ENCODE results near the gene TTL.
"Not testable (repeated sequence)": the region's sequence is repeated elsewhere in the genome, so short reads cannot be mapped to it uniquely, and the experiment has no call there.

Gene TTL

DNA sequence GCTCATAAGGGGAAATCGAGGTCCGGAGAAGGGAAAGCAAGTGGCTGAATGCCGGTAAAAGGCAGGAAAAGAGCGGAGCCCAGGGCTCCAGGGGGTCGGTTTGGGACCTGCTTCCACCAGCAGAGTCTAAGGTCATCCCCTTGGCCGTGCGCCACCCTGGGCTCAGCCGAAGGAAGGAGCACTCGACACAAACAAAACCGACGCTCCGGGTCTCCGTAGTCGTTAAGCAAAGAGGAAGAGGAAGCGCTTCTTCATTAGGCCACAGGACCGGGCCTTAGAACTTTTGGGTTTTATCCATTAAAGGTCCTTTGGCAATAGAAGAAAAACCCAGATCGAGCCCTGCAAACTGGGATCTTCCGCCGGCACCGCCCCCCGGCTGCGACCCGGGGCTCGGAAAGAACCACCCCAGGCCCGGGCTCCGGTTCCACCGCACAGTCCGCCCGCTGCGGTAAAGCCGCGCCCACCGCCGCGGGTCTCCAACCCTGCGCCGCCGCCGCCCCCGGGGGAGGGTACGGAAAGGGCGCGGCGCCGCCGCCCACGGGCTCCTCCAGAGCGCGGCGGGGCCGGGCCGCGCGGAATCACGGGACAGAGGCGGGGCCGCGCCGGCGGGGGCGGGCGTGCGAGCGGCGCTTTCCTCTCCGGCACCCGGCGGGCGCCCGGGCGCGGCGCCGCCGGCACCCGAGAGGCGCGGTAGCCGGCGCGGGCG lies at the start of gene TTL:
Gene TTL (plus strand): TSS at position 629 of the 706 bp plus-strand sequence. CDS start 189 bp downstream, outside the sequence.
- Mint-ChIP-seq H3K27ac (peak within 1 kb of the TSS; percentile 86), H3K4me1 (ENCODE audit: low read depth) (peaks cover 18% of the 10 kb centered on the region), H3K36me3 (peaks cover 2% of the 10 kb centered on the region), H3K9me3 (ENCODE audit: low read depth) (no peaks in the 10 kb centered on the region), H3K27me3 (peaks cover 1% of the 10 kb centered on the region), H3K4me3 (peak within 1 kb of the TSS; percentile 94)

DNA sequence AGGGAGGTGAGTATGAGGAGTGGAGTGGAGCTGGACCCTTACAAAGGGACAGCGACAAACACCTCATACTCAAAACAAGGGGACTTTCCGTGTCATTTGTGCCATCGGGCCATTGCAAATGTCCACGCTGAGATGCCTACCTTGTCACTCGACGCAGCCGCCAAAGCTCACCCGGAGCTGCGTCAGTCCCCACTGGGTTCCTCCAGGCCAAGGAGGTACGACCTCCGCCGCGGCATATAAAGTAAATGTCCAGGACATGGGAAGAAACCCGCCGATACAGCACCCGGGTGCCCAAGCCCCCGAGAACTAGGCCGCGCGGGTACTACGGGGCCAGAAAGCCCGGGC lies 49.6 kb upstream of the TTL start:
- Mint-ChIP-seq H3K4me1 (ENCODE audit: low read depth) (peaks cover 18% of the 10 kb centered on the region), H3K4me3 (peak overlapping the region; percentile 87), H3K27ac (peak overlapping the region; percentile 73)
- not testable (repeated sequence) for H3K36me3 Mint-ChIP-seq; H3K27me3 Mint-ChIP-seq; H3K9me3 Mint-ChIP-seq (ENCODE audit: low read depth)

DNA sequence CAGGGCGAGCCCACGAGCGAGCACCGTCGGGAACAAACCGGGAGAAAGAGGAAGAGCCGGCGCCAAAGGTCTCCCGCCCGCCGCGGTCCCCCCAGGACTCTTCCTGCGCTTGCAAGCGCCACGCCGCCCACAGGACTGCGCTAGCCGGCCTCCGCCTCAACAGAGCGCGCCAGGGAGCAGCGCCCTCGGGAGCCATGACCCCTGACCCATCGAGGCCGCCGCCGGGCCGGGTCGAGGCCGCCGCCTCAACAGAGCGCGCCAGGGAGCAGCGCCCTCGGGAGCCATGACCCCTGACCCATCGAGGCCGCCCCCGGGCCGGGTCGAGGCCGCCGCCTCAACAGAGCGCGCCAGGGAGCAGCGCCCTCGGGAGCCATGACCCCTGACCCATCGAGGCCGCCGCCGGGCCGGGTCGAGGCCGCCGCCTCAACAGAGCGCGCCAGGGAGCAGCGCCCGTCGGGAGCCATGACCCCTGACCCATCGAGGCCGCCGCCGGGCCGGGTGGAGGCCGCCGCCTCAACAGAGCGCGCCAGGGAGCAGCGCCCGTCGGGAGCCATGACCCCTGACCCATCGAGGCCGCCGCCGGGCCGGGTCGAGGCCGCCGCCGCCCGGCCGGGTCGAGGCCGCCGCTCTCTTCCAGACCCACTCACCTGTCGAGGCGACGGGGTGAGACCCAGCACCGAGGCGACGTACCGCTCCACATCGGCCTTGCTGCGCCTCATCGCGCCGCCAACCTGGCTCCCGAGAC lies 49.0 kb upstream of the TTL start:
- H3K9me3 Mint-ChIP-seq (ENCODE audit: low read depth); H3K27me3 Mint-ChIP-seq; H3K36me3 Mint-ChIP-seq: not testable (repeated sequence)
- H3K27ac Mint-ChIP-seq: peak overlapping the region; percentile 73
- H3K4me1 Mint-ChIP-seq (ENCODE audit: low read depth): peaks cover 18% of the 10 kb centered on the region
- peak overlapping the region; percentile 87 for H3K4me3 Mint-ChIP-seq

DNA sequence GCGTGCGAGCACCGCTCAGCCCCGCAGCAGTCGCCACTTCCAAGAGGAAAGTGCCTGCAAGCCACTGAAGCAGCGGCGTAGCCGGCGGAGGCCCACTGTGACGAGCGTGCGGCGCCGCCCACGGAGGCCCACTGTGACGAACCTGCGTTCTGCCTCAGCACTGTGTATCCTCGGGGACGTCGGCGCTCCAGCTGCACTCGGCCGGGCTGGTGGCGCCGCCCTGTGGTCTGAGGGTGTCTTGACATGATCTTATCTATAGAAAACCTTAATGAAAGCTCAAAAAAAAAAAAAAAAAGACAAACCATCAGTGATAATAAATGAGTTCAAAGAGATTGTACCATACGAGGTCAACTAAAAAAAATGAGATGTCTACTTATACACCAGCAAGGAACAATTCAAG lies 48.5 kb upstream of the TTL start, which contains the start of gene RGPD8:
Gene RGPD8 (minus strand): TSS at position 166 of the 400 bp plus-strand sequence. CDS start 192 bp downstream, outside the sequence.
- Mint-ChIP-seq H3K4me3 (peak within 1 kb of the TSS; percentile 87), H3K4me1 (ENCODE audit: low read depth) (peaks cover 18% of the 10 kb centered on the region), H3K27ac (peak within 1 kb of the TSS; percentile 73)
- H3K9me3 Mint-ChIP-seq (ENCODE audit: low read depth); H3K36me3 Mint-ChIP-seq; H3K27me3 Mint-ChIP-seq: not testable (repeated sequence)

DNA sequence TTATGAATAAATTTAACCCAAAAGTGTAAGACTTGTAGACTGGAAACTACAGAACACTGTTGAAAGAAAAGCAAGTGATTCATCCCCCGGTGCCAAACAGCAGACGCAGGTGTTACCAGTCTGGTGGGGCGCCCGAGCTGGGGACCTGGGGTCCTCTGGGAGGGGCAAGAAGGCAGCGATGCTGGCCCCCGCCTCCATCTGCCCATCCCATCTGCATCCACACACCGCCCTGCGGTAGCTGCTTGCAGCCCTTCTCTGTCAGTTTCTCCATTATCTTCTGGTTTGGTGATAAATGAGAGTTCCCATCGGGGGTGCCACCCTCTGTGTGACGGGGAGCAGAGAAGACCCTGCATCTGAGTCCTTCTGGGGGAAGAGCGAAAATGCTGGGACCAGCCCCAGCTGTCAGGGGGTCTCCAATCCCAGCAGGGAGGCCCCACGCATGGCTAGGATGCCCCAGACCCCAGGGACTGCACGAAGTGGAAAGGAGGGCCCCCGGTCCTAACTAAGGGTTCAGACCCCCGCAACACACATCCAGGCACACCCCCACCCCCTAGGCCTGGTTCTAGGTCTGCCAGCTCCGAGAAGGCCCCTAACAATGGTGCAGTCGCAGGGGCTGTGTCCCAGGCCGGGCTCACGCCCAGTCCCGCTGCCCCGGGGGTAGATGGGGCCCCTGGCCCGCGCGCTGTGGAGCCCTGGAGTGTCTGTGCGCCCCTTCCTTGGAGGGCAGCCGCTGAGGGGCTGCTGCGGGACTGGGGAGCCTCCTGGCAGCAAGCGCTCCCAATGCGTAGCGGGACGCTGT lies 47.8 kb upstream of the TTL start:
- Mint-ChIP-seq H3K4me3 (no peak overlapping the region), H3K27ac (no peak overlapping the region), H3K9me3 (ENCODE audit: low read depth) (no peaks in the 10 kb centered on the region), H3K4me1 (ENCODE audit: low read depth) (peaks cover 18% of the 10 kb centered on the region), H3K27me3 (peaks cover 7% of the 10 kb centered on the region), H3K36me3 (no peaks in the 10 kb centered on the region)

DNA sequence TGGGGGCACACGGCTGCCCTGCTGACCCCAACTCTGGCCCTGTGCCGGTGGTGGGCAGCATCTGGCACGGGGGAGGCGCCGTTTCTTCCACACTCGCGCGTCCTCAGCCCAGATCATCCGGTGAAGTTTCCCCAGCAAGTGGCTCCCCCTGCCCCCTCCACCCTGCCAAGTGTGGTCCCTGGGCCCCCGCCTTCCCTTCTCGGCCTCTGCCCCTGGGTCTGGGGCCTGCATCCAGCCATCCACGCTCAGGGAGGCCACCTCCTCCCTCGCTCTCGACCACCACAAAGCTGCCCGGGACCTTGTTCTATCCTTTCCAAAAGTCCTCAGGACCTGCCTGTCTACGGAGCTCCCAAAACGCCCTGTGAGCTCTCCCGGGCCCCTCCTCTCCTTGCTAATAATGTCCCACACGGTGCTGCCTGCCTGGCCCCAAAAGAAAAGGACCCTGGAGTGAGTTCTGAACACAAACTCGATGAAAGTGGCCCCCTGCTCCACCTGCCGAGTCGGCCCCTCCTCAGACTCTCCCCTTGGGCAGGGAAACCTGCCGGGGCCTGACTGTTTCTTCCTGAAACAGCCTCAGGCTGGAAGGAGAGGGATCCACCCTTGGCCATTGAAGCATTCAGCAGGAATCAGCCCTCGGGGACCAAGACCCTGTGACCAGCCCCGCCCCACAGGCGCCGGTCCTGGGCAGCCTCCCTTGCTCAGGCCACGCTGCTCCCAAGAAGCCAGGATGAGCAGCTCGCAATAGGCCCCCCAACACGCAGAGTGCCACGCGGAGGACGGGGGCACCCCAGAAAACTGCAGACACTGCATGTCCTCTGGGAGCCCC lies 46.9 kb upstream of the TTL start:
- not testable (repeated sequence) for H3K9me3 Mint-ChIP-seq (ENCODE audit: low read depth); H3K27me3 Mint-ChIP-seq; H3K27ac Mint-ChIP-seq; H3K36me3 Mint-ChIP-seq; H3K4me3 Mint-ChIP-seq
- peaks cover 14% of the 10 kb centered on the region for H3K4me1 Mint-ChIP-seq (ENCODE audit: low read depth)

DNA sequence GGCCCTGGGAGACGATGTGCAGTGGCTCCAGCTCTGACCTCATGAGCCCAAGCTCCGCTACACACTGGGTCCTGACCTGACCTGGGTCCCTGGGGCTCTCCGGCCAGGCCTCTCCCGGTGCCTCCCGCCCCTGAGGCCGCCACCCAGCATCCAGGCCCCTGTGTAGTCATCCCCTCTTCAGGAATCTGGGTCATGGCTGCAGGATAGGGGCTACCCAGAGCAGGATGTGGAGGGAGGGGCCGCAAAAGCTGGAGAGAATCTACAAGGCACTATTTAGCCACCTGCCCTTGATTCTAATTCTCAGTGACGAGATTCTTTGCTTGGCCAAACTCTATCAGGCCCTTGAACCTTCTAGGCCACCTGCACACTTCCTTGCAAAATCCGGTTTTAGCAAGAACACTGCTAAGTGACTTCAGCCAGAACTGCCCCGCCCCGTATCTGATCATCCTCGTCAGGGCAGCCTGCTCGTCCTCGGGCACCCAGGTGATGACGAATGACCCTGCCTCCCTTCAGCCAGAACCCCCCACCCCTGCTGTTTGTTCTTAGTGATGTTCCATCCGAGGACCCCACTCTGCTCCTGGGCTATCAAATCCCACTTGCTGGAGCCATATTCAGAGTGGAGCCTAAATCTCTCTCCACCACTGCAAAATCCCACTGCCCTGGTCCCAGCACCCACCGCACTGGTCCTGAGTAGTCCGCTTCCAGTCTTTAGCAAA lies 46.1 kb upstream of the TTL start:
- H3K27ac Mint-ChIP-seq: not testable (repeated sequence)

DNA sequence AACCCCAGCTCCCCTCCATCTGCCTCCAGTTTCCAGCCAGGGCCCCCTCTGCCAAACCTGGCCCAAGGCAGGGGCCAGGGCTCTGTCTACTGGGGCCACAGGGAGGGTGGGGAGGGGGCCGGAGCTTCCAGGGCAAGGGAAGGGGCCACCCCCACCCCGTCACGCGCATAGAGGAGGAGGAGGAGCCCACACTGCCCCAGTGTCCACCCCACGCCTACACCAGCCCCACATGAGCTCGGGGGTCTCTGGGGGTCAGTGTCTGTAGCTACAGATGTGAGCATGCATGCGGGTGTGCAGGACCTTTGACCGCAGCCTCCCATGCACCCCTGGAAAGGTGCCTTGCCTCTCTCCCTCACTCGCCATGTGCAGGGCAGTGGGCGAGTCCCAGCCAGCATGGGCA lies 45.0 kb upstream of the TTL start:
- not testable (repeated sequence) for H3K27me3 Mint-ChIP-seq

More for the DNA sequence above, 46.1 kb upstream of the TTL start:
- peaks cover 11% of the 10 kb centered on the region for H3K4me1 Mint-ChIP-seq (ENCODE audit: low read depth)
- H3K27me3 Mint-ChIP-seq; H3K36me3 Mint-ChIP-seq; H3K9me3 Mint-ChIP-seq (ENCODE audit: low read depth); H3K4me3 Mint-ChIP-seq: not testable (repeated sequence)

DNA sequence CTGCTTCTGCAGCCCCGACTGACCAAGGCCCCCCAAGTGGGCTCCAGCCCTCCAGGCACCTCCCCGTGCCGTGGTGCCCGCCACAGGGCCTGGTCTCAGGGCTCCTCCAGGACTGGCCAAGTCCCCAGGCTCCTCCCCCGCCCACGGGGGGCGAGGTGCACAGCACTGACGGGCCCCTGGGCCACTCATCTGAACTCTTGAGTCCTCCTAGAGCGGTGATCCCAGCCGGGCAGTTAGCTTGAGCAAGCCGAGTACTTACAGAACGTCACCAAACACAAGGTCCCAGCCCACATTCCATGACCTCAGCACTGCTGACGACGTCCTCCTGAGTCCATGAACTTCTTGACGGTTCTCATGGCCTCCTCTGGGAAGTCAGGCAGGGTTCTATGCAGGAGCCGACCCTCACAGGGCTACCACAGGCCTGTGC lies 44.5 kb upstream of the TTL start:
- not testable (repeated sequence) for H3K27ac Mint-ChIP-seq, H3K4me3 Mint-ChIP-seq

More for the DNA sequence above, 45.0 kb upstream of the TTL start:
- not testable (repeated sequence) for H3K9me3 Mint-ChIP-seq (ENCODE audit: low read depth); H3K27ac Mint-ChIP-seq; H3K36me3 Mint-ChIP-seq; H3K4me3 Mint-ChIP-seq; H3K4me1 Mint-ChIP-seq (ENCODE audit: low read depth)

DNA sequence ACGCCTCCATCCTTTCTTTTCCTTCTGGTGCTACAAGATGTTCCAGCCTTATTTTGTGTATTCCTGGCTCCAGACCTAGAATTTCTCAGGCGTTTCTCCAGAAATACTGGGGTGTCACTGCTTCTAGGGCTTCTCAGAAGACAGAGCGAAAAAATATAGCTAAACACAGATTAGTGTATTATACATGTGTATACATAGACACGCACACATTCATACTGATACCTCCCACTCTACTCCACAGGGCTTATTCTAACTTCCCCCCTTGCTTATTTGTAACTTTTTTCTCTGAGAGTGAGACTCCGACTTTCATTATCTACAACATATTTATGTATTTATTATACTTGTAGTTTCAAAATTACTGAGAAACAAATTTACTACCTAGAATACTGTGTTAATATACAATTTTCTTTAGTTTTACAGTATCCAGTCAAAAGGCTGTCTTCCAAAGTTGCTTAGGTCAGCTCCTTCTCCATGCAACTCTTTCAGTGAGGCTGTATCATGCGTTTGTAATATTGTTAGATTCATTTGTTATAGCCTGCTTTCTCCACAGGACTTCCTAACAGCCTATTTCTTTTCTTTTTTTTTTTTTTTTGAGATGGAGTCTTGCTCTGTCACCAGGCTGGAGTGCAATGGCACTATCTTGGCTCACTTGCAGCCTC lies 43.2 kb upstream of the TTL start:
- H3K4me1 Mint-ChIP-seq (ENCODE audit: low read depth); H3K27ac Mint-ChIP-seq; H3K9me3 Mint-ChIP-seq (ENCODE audit: low read depth); H3K27me3 Mint-ChIP-seq; H3K4me3 Mint-ChIP-seq; H3K36me3 Mint-ChIP-seq: not testable (repeated sequence)

More for the DNA sequence above, 44.5 kb upstream of the TTL start:
- H3K9me3 Mint-ChIP-seq (ENCODE audit: low read depth); H3K36me3 Mint-ChIP-seq; H3K27me3 Mint-ChIP-seq; H3K4me1 Mint-ChIP-seq (ENCODE audit: low read depth): not testable (repeated sequence)

DNA sequence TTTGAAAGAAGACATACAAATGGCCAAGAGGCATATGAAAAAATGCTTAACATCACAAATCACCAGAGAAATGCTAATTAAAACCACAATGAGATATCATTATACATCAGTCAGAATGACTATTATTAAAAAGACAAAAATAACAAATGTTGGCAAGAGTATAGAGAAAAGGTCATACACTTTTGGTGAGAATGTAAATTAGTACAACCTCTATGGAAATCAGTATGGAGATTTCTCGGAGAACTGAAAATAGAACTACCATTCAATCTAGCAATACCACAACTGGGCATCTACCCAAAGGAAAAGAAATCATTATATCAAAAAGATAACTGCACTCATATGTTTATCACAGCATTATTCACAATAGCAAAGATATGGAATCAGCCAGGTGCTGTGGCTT lies 37.7 kb upstream of the TTL start:
- H3K4me3 Mint-ChIP-seq; H3K27me3 Mint-ChIP-seq; H3K36me3 Mint-ChIP-seq; H3K27ac Mint-ChIP-seq; H3K9me3 Mint-ChIP-seq (ENCODE audit: low read depth); H3K4me1 Mint-ChIP-seq (ENCODE audit: low read depth): not testable (repeated sequence)

DNA sequence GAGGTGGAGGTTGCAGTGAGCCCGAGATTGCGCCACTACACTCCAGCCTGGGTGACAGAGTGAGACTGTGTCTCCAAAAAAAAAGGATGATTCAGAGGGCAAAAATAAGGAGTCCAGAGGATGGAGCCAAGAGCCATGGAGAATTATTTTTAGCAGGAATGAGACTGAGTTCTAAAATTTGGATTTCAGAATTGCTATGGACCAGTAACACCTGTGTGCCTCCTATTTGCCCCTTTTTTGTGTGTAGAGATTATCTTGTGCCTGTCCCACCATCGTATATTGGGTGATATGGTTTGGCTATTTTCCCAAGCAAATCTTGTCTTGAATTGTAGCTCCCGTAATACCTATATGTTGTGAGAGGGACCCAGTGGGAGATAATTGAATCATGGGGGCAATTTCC lies 32.1 kb upstream of the TTL start:
- Mint-ChIP-seq H3K27ac (no peak overlapping the region), H3K36me3 (no peaks in the 10 kb centered on the region), H3K4me1 (ENCODE audit: low read depth) (no peaks in the 10 kb centered on the region), H3K9me3 (ENCODE audit: low read depth) (no peaks in the 10 kb centered on the region), H3K4me3 (no peak overlapping the region), H3K27me3 (no peaks in the 10 kb centered on the region)

DNA sequence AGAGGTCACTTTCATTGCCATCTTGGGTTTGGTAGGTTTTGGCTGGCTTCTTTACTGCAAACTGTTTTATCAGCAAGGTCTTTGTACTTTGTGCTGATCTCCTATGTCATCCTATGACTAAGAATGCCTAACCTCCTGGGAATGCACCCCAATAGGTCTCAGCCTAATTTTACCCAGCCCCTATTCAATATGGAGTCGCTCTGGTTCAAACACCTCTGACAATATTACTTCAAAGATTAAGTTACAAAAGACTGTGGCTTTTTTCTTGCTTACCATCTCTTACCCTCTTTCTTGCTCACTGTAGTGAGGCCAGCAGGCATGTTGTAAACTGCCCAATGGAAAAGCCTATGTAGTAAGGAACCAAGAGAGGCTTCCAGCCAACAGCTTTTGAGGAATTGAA lies 30.6 kb upstream of the TTL start:
- no peaks in the 10 kb centered on the region for H3K4me1 Mint-ChIP-seq (ENCODE audit: low read depth)
- no peak overlapping the region for H3K4me3 Mint-ChIP-seq
- H3K27me3 Mint-ChIP-seq: peaks cover 1% of the 10 kb centered on the region
- no peaks in the 10 kb centered on the region for H3K9me3 Mint-ChIP-seq (ENCODE audit: low read depth)
- H3K27ac Mint-ChIP-seq: no peak overlapping the region
- H3K36me3 Mint-ChIP-seq: no peaks in the 10 kb centered on the region

DNA sequence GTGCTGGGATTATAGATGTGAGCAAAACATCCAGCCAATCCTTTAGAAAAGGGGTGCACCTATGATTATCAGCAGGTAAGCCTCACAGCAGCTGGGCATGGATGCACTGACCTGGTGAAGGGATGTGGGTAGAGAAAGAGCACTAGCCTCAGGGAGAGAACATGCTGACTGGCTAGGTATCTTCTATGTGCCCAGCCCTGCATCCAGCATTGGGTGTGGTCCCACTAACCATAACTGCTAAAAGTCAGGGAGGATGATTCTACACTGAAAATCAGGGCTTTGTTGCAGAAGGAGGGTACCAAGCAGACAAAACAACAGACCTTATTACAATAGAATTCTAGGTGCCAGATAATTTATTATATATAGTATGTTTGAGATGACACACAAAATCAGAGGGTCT lies 27.4 kb upstream of the TTL start:
- no peak overlapping the region for H3K27ac Mint-ChIP-seq
- H3K27me3 Mint-ChIP-seq: peaks cover 1% of the 10 kb centered on the region

More for the DNA sequence above, 27.4 kb upstream of the TTL start:
- Mint-ChIP-seq H3K4me3 (no peak overlapping the region), H3K36me3 (no peaks in the 10 kb centered on the region), H3K9me3 (ENCODE audit: low read depth) (no peaks in the 10 kb centered on the region), H3K4me1 (ENCODE audit: low read depth) (no peaks in the 10 kb centered on the region)
